Caco-2 (cell line): Measurements from ENCODE around the gene GNG3. TPM values are rescaled to one million over a fixed set of nuclear protein-coding genes. Genes with fewer than 3 reads are reported as not detected.
"Not testable (repeated sequence)": the region's sequence is repeated elsewhere in the genome, so short reads cannot be mapped to it uniquely, and the experiment has no call there.

Experiments
- BruUV-seq: library from RNA; stranded (reverse); fragments of 400-500 nt; replicated peaks from 2 replicates; lab custom pipeline; 2021; lab: Mats Ljungman, UMichigan
- CTCF ChIA-PET: fragments of 300-600 bp; sonication (Branson Sonifier 250); formaldehyde crosslinking; loops from one replicate; lab custom pipeline; 2022; ENCODE audit warnings: antibody characterized with exemption; lab: Charles Lee
- POLR2A ChIA-PET: fragments of 300-600 bp; sonication (Branson Sonifier 250); formaldehyde crosslinking; loops from one replicate; lab custom pipeline; 2022; ENCODE audit warnings: antibody characterized with exemption; lab: Charles Lee
- DNase-seq, 2 experiments: peaks; one replicate each; pipeline versions ENCODE4 v3.0.0 to v3.0.0-alpha.2; 2020 to 2022
- H3K27me3 ChIP-seq: replicated peaks from 2 replicates; pipeline ENCODE4 v1.6.0; 2011; ENCODE audit warnings: low read length; ENCODE audit not compliant: control insufficient read depth, insufficient read depth
- H3K36me3 ChIP-seq: 2 replicates; pipeline ENCODE4 v1.5.1; 2011; ENCODE audit warnings: low read length; ENCODE audit not compliant: control insufficient read depth, insufficient read depth
- H3K4me1 ChIP-seq: fragments of 250-450 bp; sonication (Bioruptor Pico); 2 replicates; pipeline ENCODE4 v1.5.1; 2020; ENCODE audit warnings: mild to moderate bottlenecking
- H3K4me3 ChIP-seq: 2 replicates; pipeline ENCODE4 v1.5.1; 2011; ENCODE audit warnings: low read depth, mild to moderate bottlenecking, control low read depth, low read length
- H3K9me3 ChIP-seq: fragments of 250-450 bp; sonication (Bioruptor Pico); 2 replicates; pipeline ENCODE4 v1.5.1; 2020; ENCODE audit warnings: mild to moderate bottlenecking, moderate library complexity
- H3K27ac Mint-ChIP-seq: one replicate; pipeline ENCODE4 v1.8.0; 2022; ENCODE audit warnings: mixed read lengths; ENCODE audit not compliant: unreplicated experiment
- H3K27me3 Mint-ChIP-seq: one replicate; pipeline ENCODE4 v1.8.0; 2022; ENCODE audit warnings: mixed read lengths; ENCODE audit not compliant: insufficient read depth, unreplicated experiment
- H3K36me3 Mint-ChIP-seq: one replicate; pipeline ENCODE4 v1.8.0; 2022; ENCODE audit warnings: mild to moderate bottlenecking, mixed read lengths; ENCODE audit not compliant: insufficient read depth, unreplicated experiment
- H3K4me1 Mint-ChIP-seq: one replicate; pipeline ENCODE4 v1.8.0; 2022; ENCODE audit warnings: low read depth, mixed read lengths; ENCODE audit not compliant: unreplicated experiment
- H3K4me3 Mint-ChIP-seq: one replicate; pipeline ENCODE4 v1.8.0; 2022; ENCODE audit warnings: mild to moderate bottlenecking, moderate library complexity, mixed read lengths; ENCODE audit not compliant: unreplicated experiment
- H3K9me3 Mint-ChIP-seq: one replicate; pipeline ENCODE4 v1.8.0; 2022; ENCODE audit warnings: mixed read lengths; ENCODE audit not compliant: unreplicated experiment
- CTCF ChIP-seq, 2 experiments: fragments of 200-600 bp in 1 of 2; IDR thresholded peaks; 1 replicate in 1 of 2; 2 replicates in 1 of 2; pipeline versions ENCODE4 v1.5.1 to v1.8.0; 2011 to 2022; ENCODE audit warnings: antibody characterized with exemption in 1 of 2, control low read depth in 1 of 2, inconsistent platforms in 1 of 2, low read depth in 1 of 2, low read length in 1 of 2, mild to moderate bottlenecking in 1 of 2, moderate library complexity in 1 of 2; ENCODE audit not compliant: insufficient read depth in 1 of 2, severe bottlenecking in 1 of 2, unreplicated experiment in 1 of 2
- intact Hi-C: fragments of 100-400 bp; cut with micrococcal nuclease; formaldehyde crosslinking; loops from one replicate; pipeline ENCODE4 v1.10.0; 2022; ENCODE audit not compliant: unreplicated experiment
- total RNA-seq: library from RNA; stranded (reverse); gene quantifications from 2 replicates; pipeline ENCODE4 v1.2.3, GENCODE V29; 2022

Gene GNG3
- total RNA-seq, 1 experiment from 2014 or later: not detected

- no peaks in the 10 kb centered on the region for H3K9me3 ChIP-seq
- peaks cover 7% of the 10 kb centered on the region for H3K36me3 ChIP-seq
- ChIA-PET POLR2A (interaction anchor here (0.6 to 2.3 kb wide), 17 partner anchors 10 to 179 kb away, joined by 3 to 23 read pairs (median 6); partner anchors contain the start of genes B3GAT3, EEF1G, GANAB and HNRNPUL2), CTCF (interaction anchor here (0.6 to 1.3 kb wide), 8 partner anchors 16 to 346 kb away, joined by 3 to 10 read pairs (median 4); partner anchors contain the start of genes B3GAT3, LRRN4CL and TUT1)
- Mint-ChIP-seq H3K4me3 (peak overlapping the region; percentile 98), H3K4me1 (peaks cover 14% of the 10 kb centered on the region), H3K36me3 (peaks cover 80% of the 10 kb centered on the region), H3K9me3 (no peaks in the 10 kb centered on the region), H3K27me3 (no peaks in the 10 kb centered on the region), H3K27ac (peak overlapping the region; percentile 99)
- no TSS peak for BruUV-seq
- no peaks in the 10 kb centered on the region for H3K27me3 ChIP-seq
- intact Hi-C loops: loop anchor here (1.0 to 10.0 kb wide), 2 partner anchors 8 to 276 kb away; partner anchors contain the start of gene UBXN1
- TF ChIP-seq CTCF (IDR thresholded peaks at IDR 0.05; ENCODE audit: insufficient read depth in 1 of 2, low read depth in 1 of 2, low read length in 1 of 2, severe bottlenecking in 1 of 2, unreplicated experiment in 1 of 2): no peak
- peaks cover 32% of the 10 kb centered on the region for H3K4me1 ChIP-seq
- peak overlapping the region; percentile 90 for H3K4me3 ChIP-seq
- DNase-seq: no peak
Observed at GRCh38 chr11:62671236-62671607, 36.3 kb upstream of the GNG3 start.

DNA sequence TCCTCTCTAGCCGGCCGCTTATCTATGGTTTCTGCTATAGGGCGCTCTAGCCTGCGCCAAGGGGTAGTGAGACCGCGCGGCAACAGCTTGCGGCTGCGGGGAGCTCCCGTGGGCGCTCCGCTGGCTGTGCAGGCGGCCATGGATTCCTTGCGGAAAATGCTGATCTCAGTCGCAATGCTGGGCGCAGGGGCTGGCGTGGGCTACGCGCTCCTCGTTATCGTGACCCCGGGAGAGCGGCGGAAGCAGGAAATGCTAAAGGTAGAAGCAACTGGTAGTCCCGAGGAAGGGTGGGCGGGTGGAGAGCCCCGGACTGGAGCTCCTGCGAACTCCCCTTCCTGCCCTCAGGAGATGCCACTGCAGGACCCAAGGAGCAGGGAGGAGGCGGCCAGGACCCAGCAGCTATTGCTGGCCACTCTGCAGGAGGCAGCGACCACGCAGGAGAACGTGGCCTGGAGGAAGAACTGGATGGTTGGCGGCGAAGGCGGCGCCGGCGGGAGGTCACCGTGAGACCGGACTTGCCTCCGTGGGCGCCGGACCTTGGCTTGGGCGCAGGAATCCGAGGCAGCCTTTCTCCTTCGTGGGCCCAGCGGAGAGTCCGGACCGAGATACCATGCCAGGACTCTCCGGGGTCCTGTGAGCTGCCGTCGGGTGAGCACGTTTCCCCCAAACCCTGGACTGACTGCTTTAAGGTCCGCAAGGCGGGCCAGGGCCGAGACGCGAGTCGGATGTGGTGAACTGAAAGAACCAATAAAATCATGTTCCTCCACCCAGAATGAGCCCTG is 35.7 kb upstream of the GNG3 start, which contains the start of the genes LBHD1 and UQCC3:
Gene LBHD1 (minus strand): TSS at position 660 of the 782 bp plus-strand sequence. CDS start 2,236 bp downstream, outside the sequence.
Gene UQCC3 (plus strand): TSS at position 66 of the 782 bp plus-strand sequence. CDS start 73 bp downstream, at position 139.
- Mint-ChIP-seq H3K27me3 (no peaks in the 10 kb centered on the region), H3K27ac (peak within 1 kb of the TSS; percentile 99), H3K4me1 (peaks cover 15% of the 10 kb centered on the region), H3K9me3 (no peaks in the 10 kb centered on the region), H3K4me3 (peak within 1 kb of the TSS; percentile 98), H3K36me3 (peaks cover 77% of the 10 kb centered on the region)
- DNase-seq: peak; percentile 87 to 91
- CTCF ChIA-PET: interaction anchor here (0.6 to 1.3 kb wide), 9 partner anchors 16 to 346 kb away, joined by 3 to 10 read pairs (median 3); partner anchors contain the start of genes B3GAT3, LRRN4CL and TUT1
- TSS peak; percentile 37 for BruUV-seq
- H3K9me3 ChIP-seq: no peaks in the 10 kb centered on the region
- POLR2A ChIA-PET: interaction anchor here (0.6 to 2.3 kb wide), 23 partner anchors 9 to 261 kb away, joined by 3 to 23 read pairs (median 6); partner anchors contain the start of genes B3GAT3, EEF1G, GANAB and HNRNPUL2
- H3K4me1 ChIP-seq: peaks cover 27% of the 10 kb centered on the region
- H3K27me3 ChIP-seq: no peaks in the 10 kb centered on the region
- intact Hi-C loops: loop anchor here (1.0 to 10.0 kb wide), 2 partner anchors 8 to 277 kb away; partner anchors contain the start of gene UBXN1
- H3K4me3 ChIP-seq: peak within 1 kb of the TSS; percentile 90
- H3K36me3 ChIP-seq: peaks cover 1% of the 10 kb centered on the region
- no peak for TF ChIP-seq CTCF (IDR thresholded peaks at IDR 0.05; ENCODE audit: insufficient read depth in 1 of 2, low read depth in 1 of 2, low read length in 1 of 2, severe bottlenecking in 1 of 2, unreplicated experiment in 1 of 2)

DNA sequence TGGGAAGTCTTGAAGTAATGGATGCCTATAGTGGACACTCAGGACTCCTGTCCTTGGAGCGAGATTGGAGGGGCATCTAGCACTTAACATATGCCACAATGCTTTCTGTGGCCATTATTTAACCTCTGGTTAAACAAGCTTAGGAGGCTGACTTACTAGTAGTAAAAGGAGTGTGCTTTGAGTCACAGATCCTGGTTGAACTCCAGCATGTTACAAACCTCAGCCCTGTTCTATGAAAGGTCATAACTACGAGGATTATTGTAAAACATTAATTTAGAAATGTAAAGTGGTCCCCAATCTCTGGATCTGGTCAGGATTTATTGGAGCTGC is 34.3 kb upstream of the GNG3 start:
- H3K27me3 Mint-ChIP-seq: no peaks in the 10 kb centered on the region
- CTCF ChIA-PET: interaction anchor here (0.6 to 0.7 kb wide), 2 partner anchors 35 to 63 kb away, joined by 3 to 4 read pairs; no protein-coding TSS in a partner anchor
- no peak overlapping the region for H3K27ac Mint-ChIP-seq
- intact Hi-C loops: loop anchor here (10.0 kb wide), 1 partner anchor 278 kb away; no protein-coding TSS in a partner anchor
- peak overlapping the region; percentile 98 for H3K4me3 Mint-ChIP-seq
- no peak for DNase-seq
- Histone ChIP-seq H3K36me3 (no peaks in the 10 kb centered on the region; the same call in 1 of the 2 replicates), H3K9me3 (no peaks in the 10 kb centered on the region), H3K4me1 (peaks cover 25% of the 10 kb centered on the region), H3K27me3 (no peaks in the 10 kb centered on the region), H3K4me3 (no peak overlapping the region)
- POLR2A ChIA-PET: interaction anchor here (0.7 to 2.3 kb wide), 4 partner anchors 8 to 99 kb away, joined by 3 to 23 read pairs (median 4); partner anchors contain the start of genes C11orf98, EEF1G, HNRNPUL2 and TTC9C
- peaks cover 66% of the 10 kb centered on the region for H3K36me3 Mint-ChIP-seq
- no peaks in the 10 kb centered on the region for H3K9me3 Mint-ChIP-seq
- TF ChIP-seq CTCF (IDR thresholded peaks at IDR 0.05; ENCODE audit: insufficient read depth in 1 of 2, low read depth in 1 of 2, low read length in 1 of 2, severe bottlenecking in 1 of 2, unreplicated experiment in 1 of 2): no peak
- BruUV-seq: no TSS peak
- peaks cover 28% of the 10 kb centered on the region for H3K4me1 Mint-ChIP-seq

DNA sequence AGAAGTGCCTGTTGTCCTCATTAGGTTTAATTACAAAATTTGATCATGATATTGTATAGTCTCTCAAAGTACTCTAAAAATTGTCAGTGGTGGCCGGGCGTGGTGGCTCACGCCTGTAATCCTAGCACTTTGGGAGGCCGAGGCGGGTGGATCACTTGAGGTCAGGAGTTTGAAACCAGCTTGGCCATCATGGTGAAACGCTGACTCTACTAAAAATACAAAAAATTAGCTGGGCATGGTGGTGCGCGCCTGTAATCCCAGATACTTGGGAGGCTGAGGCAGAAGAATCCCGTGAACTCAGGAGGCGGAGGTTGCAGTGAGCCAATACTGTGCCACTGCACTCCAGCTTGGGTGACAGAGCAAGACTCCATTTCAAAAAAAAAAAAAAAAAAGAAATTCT is 32.1 kb upstream of the GNG3 start:
- H3K9me3 ChIP-seq, DNase-seq, BruUV-seq, H3K27ac Mint-ChIP-seq, H3K9me3 Mint-ChIP-seq, CTCF ChIA-PET, H3K36me3 ChIP-seq, H3K27me3 ChIP-seq, H3K4me3 Mint-ChIP-seq, H3K4me3 ChIP-seq, H3K27me3 Mint-ChIP-seq: not testable (repeated sequence)
- POLR2A ChIA-PET: interaction anchor here (0.6 to 1.4 kb wide), 2 partner anchors 10 to 54 kb away, joined by 4 to 7 read pairs; partner anchors contain the start of genes C11orf98 and CSKMT
- Mint-ChIP-seq H3K36me3 (peaks cover 62% of the 10 kb centered on the region), H3K4me1 (peaks cover 24% of the 10 kb centered on the region)
- intact Hi-C loops: loop anchor here (10.0 kb wide), 1 partner anchor 281 kb away; no protein-coding TSS in a partner anchor
- H3K4me1 ChIP-seq: peaks cover 14% of the 10 kb centered on the region
